Measurements from ENCODE around the gene AFAP1. TPM values are rescaled to one million over a fixed set of nuclear protein-coding genes. Genes with fewer than 3 reads are reported as not detected.

The AFAP1 gene
- total and polyA plus RNA-seq, 8 donors, result 23.6 to 31.4 (median 27.4) TPM

GRCh38 chr4:7763106-7763505 lies 176.6 kb downstream of the AFAP1 start:
- Histone ChIP-seq H3K4me1 (peaks cover 0 to 3% of the 10 kb centered on the region in 2 donors), H3K4me3 (no peak overlapping the region), H3K9me3 (no peaks in the 10 kb centered on the region), H3K36me3 (peaks cover 0 to 66% of the 10 kb centered on the region in 2 donors), H3K27me3 (no peaks in the 10 kb centered on the region), H3K27ac (no peak overlapping the region)
- no peak for TF ChIP-seq CTCF (IDR thresholded peaks at IDR 0.05)
- ATAC-seq, result no peak
- no peak for DNase-seq
- intact Hi-C loops (cut with DNase I), result no loop called here

GRCh38 chr4:7762376-7763030 lies 177.2 kb downstream of the AFAP1 start:
- H3K4me1 ChIP-seq, result peaks cover 0 to 3% of the 10 kb centered on the region in 2 donors
- intact Hi-C loops (cut with DNase I), result no loop called here
- H3K27ac ChIP-seq, result no peak overlapping the region
- no peak for ATAC-seq
- H3K36me3 ChIP-seq, result peaks cover 0 to 60% of the 10 kb centered on the region in 2 donors
- no peaks in the 10 kb centered on the region for H3K9me3 ChIP-seq
- no peak for TF ChIP-seq CTCF (IDR thresholded peaks at IDR 0.05)
- H3K4me3 ChIP-seq, result no peak overlapping the region
- no peak for DNase-seq
- no peaks in the 10 kb centered on the region for H3K27me3 ChIP-seq

GRCh38 chr4:7761720-7762119 lies 177.9 kb downstream of the AFAP1 start:
- DNase-seq (peak; percentile 37 to 81 (median 48)), ATAC-seq (peak; percentile 85)
- H3K4me3 ChIP-seq, result no peak overlapping the region
- H3K27me3 ChIP-seq, result no peaks in the 10 kb centered on the region
- H3K36me3 ChIP-seq, result peaks cover 0 to 54% of the 10 kb centered on the region in 2 donors
- intact Hi-C loops (cut with DNase I), result no loop called here
- no peaks in the 10 kb centered on the region for H3K9me3 ChIP-seq
- TF ChIP-seq CTCF (IDR thresholded peaks at IDR 0.05), result peak; percentile 70 to 75
- H3K27ac ChIP-seq, result no peak overlapping the region
- peaks cover 0 to 3% of the 10 kb centered on the region in 2 donors for H3K4me1 ChIP-seq

GRCh38 chr4:7761312-7761711 lies 178.3 kb downstream of the AFAP1 start:
- Histone ChIP-seq H3K4me1 (peaks cover 0 to 3% of the 10 kb centered on the region in 2 donors), H3K27ac (no peak overlapping the region), H3K36me3 (peaks cover 0 to 49% of the 10 kb centered on the region in 2 donors), H3K9me3 (no peaks in the 10 kb centered on the region), H3K4me3 (no peak overlapping the region), H3K27me3 (no peaks in the 10 kb centered on the region)
- intact Hi-C loops (cut with DNase I), result no loop called here
- DNase-seq (no peak), ATAC-seq (no peak)
- TF ChIP-seq CTCF (IDR thresholded peaks at IDR 0.05), result no peak

- peaks cover 0 to 45% of the 10 kb centered on the region in 2 donors for H3K36me3 ChIP-seq
- no peak for TF ChIP-seq CTCF (IDR thresholded peaks at IDR 0.05)
- ATAC-seq, result no peak
- intact Hi-C loops (cut with DNase I), result no loop called here
- DNase-seq, result peak in 1 of 4 donors; percentile 59
- no peak overlapping the region for H3K4me3 ChIP-seq
- H3K27me3 ChIP-seq, result no peaks in the 10 kb centered on the region
- no peak overlapping the region for H3K27ac ChIP-seq
- no peaks in the 10 kb centered on the region for H3K9me3 ChIP-seq
- H3K4me1 ChIP-seq, result peaks cover 0 to 3% of the 10 kb centered on the region in 2 donors
Measured at GRCh38 chr4:7760706-7761105, 179.0 kb downstream of the AFAP1 start.

Data from left lung (tissue), 10 donors.